GM19468 (cell line): Measurements from ENCODE around the gene KCNIP4.
A peak's percentile ranks its signal among the peaks of the same experiment; 100 is the strongest.

Experiments
- ATAC-seq: cut with Tn5 transposase; IDR thresholded peaks from one replicate; pipeline ENCODE4 v1.9.1; 2021; ENCODE audit warnings: mild to moderate bottlenecking, moderate library complexity, moderate number of reproducible peaks; ENCODE audit not compliant: unreplicated experiment; ENCODE audit errors: extremely low read depth

KCNIP4 gene

DNA sequence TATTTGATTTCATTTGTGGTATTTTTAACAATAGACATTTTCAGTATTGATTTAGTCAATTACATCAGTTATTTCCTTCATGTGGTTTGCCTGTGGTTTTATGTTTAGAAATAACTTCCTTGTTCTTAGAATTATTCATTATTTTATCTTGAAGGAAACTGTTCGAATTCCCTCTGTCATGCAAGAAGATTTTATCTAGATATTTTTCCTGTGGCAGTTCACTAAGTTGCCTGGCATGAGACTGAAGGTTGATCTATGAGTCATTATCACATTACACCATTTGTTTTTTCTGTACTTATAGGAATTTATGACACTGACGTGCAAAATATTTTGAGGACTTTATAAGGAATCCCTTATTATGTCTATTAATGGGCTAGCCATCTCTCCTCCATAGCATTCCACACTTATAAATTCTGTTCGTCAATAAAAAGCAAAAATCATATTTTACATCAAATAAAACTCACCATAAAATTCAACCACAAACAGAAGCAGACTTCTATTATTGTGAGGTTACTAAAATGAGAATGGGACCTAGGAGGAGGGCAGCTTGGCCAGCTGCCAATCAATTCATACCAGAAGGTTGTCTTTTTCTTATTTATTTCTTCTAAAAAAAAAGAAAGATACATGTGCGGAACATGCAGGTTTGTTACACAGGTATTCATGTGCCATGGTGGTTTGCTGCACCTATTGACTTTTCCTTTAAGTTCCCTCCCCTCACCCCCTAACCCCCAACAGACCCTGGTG, 179.0 kb downstream of the KCNIP4 start:
- no peak for ATAC-seq

DNA sequence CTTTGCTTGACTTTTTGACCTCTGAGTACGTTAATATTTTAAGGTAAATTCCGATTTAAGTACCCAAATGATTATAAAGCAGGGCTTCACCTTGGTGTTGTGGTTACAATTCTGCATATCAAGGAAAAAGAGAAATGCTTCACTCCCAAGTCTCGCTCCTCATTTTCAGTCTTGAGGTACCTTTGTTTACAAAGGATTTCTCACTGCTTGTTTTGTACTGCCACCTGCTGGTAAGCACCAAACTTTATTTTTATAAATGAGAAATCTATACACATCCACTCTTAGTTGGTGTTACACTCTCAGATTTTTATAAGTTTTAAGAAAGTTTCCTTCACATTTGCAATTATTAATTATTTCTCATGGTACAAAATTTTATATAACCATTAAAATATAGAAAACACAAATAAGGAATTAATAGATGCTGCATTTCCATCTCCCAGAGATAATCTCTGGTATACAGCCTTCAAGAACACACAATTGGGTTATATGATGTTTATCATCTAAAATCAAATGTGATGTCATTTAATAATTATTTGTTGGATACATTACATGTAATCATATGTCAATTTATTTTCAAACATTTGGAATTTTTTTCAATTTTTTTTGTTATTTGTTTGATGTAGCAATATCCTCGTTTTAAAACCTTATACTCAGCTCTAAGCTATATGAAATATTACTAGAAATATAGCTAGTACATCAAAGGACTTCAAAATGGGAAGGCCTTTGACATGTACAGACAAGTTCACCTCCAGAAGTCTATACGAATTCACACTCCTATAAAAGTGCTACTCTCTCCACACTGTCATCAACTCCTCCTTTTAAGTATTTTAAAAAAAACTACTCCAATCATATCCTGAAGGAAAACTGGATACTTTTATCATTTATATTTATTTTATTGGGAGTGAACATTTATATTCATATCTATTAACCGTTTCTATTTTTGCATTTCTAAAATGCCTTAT, 179.9 kb downstream of the KCNIP4 start:
- no peak for ATAC-seq

DNA sequence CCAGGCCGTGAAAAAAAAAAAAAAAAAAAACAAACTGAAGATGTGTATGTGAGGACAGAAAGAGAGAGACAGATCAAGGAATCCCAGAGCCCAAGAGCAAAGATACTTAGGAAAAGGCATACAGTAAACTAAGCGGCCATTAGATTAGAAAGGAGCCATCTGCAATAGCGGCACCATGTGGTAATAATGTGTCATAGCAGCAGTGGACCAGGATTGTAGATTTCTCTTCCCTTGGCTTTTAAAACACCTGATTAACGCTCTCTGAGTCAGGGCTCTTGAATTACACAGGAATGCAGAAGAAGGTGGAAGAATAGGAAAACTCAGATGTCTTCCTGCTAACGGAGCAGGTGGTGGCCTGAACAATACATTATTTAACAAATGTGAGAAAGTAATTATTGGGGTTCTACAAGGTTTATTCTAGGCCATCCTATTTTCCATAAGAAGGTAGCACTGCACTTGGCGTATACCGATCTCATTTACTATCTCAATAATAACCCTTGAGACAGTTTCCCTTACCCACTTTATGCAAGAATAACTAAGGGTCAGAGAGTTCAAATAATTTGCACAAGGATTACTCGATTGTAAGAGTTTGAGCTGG, 182.7 kb downstream of the KCNIP4 start:
- ATAC-seq: peak; percentile 30

DNA sequence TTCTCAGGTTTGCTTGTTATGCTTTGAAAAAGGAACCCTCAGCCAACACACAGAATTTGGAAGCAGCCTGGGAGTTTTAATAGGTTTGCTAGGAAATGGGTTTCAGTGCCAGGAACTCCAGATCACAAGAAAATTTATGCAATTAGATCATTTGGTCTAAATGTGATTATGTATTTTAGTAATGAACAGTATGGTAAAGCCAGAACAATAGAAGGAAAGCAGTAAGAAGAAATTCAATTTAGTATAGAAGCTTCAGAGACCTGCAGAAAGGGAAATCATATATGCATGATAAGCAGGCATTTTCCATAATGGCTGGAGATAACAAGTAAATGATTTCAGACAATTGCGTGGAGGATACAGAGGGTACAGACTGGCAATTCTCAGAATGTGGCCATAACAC, 184.7 kb downstream of the KCNIP4 start:
- ATAC-seq: no peak

DNA sequence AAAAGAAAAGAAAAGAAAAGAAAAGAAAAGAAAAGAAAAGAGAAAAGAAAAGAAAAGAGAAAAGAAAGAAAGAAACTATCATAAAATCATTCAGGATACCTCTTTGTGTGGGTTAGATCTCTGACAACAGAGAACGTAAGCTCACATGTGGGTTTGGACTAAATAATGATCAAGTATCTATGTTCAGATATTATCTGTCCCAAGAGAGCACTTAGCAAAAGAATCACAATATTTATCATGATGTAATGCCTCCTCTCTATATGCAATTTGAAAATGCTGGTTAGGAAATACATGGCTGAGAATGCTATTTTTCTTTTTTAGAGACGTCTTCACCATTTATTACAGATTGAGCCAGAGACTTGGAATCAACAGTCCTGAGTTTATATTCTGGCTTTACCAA, 191.3 kb downstream of the KCNIP4 start:
- ATAC-seq: no peak

DNA sequence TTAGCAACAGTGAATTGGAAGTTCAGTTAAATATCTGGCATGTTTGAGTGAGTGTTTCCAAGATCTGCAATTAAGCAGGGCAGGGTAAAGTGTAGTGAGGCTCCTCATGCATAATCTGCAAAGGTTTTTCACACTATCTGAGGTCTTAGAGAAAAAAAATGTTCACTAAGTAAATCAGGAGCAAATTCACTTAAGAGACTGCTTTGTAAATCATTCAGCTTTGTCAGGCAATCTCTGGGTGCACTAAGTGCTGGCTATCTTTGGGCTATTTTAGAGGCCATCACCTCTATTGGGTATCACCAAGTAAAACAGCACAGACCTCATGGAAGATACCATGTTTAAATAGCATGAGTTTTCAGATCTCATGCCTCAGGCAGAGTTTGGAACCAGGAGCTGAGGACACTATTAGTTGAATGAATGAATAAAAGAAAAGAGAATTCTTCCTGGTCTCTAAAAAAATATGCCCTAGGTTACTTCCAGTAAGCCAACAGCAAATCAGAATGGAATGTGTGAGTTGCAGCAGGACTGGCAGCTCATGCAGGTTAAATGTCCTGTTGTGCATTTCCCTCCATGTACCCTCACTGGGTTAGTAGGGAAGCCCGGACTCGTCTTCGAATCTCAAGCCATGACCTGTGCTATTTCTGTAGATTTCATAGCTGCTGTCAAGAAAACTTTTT, 195.3 kb downstream of the KCNIP4 start:
- no peak for ATAC-seq

DNA sequence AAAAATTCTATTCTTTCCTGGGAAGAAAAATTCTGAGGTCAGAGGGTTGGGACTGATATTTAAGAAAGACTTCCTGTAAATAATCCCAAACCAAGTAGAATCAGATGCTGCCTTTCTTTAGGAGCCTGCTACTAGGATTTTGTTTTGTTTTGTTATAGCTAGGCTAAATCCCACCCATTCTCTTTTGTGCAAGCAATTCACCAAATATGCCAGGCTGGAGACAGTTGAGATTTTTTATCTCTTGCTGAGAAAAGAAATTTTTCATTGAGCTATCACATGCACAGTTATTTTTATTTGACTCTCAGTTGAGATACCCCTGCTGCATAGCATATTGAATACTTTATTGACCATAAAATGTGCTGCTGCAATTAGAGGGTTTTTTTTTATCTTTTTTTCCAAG, 196.0 kb downstream of the KCNIP4 start:
- no peak for ATAC-seq

DNA sequence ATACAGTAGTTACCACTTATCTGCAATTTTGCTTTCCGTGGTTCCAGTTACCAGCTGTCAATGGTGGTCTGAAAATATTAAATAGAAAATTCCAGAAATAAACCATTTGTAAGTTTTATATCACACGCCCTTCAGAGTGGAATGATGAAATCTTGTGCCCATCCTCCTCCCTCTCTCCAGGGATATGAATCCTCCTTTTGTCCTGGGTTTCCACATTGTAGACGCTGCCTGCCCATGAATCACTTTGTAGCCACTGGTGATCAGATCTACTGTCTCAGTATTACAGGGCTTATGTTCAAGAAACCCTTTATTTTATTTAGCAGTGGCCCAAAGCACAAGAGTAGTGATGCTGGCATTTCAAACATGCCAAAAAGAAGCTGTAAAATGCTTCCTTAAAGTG, 198.6 kb downstream of the KCNIP4 start:
- ATAC-seq: no peak

DNA sequence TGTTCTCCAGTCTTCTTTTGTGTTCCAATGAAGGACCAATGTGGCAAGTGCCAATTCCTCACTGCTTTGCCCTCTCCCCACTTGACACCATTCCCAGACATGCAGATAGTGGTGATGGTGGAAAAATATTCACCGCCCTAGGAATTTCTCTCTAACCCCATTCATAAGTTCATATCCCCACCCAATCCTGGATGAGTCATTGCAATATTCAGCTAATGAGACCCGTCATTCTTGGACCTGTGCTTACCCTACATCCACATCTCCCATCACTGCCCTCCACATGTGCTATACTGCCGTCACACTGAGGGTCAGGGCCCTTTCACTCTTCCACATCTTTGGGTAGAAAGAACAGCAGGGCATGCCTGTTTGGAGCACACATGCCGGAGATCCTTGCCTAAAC, 199.2 kb downstream of the KCNIP4 start:
- no peak for ATAC-seq

DNA sequence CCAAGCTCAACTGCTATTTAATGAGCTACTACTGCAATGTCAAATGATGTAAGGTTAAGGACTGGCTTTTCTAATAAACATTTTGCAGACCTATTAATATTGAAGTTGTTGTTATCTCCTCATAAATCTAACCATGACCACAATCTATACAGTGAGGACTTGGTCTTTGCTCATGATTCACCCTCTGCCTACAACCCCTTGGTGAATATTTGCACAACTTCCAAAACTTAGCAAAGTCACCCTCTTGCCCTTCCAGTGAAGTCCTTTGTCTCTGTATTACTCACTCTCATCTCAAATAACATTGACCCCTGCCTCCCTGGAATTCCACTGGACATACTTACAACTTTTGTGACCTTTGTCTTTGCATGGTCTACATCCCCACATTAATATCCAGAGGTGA, 204.5 kb downstream of the KCNIP4 start:
- ATAC-seq: no peak

DNA sequence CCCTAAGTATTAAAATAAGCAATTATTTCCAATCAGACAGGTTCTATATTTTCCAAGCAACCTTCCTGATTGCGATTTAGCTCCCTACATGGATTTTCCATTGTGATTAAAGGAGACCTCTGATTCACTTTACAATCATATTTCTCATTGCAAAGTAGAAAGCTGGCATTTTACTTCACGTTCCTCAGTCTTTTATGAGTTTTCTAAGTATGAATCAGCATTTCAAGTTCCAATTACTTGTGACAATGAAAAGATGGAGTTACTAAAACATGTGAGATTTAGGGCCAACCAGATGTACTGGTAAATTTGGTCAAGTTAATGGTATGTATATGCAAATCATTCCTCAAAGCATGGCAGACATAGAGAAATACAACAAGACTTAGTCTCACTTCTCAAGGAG, 206.2 kb downstream of the KCNIP4 start:
- no peak for ATAC-seq

DNA sequence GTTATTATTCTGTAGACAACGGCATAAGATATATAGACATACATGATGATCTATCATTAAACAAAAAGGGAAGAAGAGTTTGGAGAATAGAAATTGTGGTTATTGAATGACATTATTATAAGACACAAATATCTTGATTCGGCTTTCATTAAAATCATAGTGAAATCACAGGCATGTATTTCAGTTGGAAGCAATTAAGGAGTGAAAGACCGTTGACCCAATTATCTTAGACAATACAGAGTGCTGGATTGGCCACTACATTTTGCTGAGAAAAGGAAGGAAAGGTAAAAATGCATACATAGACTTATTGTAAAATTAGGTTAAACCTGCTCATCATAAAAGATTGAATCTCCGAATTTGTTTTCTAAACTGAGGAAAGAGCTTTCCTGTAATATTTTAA, 209.8 kb downstream of the KCNIP4 start:
- no peak for ATAC-seq

DNA sequence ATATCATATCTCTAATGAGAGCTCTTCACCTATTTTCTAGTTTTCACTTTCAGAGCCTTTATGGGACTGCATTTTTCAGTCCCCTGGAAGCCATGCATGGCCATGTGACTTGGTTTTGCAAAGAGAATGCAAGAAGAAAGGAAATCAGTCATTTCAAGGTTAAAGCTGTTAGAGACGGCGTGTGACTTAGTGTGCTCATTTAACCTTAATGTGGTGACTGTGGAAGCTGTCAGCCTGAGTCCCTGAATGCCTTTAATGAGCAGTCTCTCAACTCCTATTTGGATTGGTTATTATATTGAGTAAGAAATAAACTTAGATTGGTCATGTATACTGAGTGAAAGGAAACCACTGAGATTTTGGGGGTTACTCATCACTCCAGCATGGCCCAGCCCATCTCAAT, 212.7 kb downstream of the KCNIP4 start:
- ATAC-seq: no peak

DNA sequence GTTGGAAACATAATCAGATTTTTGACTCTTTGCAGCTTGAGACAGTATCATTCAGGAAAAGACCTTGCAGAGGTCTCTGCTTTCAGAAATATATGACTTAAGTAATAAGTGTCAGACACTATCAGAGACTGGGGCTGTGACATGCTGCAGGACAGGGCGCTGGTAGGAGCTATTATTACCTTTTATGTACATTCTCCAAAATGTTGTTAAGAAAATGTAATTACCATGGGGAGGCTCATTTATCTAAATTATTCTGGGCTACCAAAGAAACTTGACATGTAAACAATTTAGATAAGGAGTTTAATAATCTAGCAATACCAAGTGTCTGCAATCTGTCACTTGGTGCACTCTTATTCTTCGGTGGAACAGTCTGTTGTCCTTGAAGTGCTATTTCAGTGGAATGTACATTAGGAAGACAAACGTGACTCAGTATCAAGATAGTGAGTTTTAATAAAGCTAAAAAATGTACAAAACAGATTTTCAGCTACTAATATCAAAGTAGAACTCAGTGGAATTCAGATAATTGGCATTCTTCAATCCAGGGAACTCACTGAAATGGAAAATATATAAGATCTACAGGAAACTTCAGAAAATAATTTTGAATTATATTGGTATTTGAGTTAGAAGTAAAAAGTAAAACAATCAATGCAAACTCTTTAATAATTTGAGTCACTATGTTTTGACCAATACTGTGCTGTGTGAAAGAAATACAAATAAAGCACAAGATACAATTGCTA, 214.5 kb downstream of the KCNIP4 start:
- ATAC-seq: no peak

DNA sequence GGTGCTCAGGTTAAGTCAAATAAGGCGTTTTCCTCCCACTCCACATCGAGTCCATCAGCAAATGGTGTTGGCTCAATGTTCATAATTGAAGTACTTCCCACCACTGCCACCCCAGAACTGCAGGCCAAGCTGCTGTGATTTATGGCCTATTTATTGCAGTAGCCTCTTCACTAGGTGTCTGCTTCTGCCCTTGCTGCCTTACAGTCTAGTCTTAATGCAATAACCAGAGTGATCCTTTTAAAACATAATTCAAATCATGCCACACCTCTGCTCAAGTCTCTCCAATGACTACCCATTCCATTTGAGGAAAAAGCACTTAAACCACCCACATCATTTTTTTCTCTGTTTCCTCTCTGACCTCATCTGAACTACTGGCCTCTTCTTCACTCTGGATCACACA, 220.3 kb downstream of the KCNIP4 start:
- no peak for ATAC-seq

DNA sequence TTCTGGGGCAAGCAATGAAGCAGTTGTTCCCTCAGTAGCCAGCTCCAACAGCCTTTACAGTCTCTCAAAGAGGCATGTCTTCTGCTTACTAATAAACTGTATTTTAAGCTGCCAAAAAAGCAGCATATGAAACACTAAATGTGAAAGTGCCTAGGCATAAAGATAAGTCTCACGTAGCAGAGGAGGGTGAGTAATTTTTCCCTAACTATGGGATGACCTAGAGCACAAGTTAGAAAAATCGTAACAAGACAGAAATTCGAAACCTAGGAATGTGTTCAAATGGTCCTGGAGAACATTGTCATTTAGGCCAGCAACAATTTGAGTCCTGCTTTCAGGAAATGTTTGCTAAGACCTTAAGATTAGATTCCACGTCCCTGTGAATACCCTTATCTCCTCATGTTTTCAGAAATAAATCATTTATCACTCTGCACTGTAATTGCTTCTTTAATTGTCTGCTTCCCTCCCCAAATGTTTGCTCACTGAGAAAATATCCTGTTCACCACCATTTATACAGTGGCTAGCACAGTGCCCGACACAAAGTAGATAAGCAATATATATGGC, 222.2 kb downstream of the KCNIP4 start:
- no peak for ATAC-seq

DNA sequence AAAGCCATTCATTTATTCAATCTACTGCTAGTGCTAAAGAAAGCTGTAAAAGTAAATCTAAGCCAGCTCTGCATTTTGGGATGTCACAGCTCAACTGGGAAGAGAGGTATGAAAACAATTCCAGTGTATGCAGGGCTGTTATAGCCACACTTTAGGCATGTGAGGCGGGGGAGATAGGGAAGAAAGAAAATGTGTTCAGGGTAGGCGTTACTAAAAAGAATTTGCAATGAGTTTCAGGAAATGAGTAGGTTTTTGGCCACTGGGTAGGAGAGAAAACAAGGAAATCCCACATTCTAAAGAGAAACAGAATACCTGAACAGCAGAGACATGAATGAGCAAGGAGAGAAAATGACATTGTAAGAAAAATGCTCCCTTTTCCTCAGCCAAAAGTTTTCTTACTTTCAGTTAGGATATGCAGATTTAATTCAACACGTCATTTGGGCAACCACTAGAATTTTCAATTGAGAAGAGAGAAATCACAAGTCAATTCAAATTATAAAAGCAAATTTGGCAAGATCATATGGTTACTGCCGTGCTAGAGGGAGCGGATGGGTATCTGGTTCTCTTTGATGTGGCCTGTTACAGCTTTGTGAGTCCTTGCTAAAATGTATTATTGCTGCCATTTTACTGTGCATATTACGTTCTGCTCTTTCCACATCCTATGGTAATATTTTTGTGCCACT, 226.3 kb downstream of the KCNIP4 start:
- ATAC-seq: no peak

DNA sequence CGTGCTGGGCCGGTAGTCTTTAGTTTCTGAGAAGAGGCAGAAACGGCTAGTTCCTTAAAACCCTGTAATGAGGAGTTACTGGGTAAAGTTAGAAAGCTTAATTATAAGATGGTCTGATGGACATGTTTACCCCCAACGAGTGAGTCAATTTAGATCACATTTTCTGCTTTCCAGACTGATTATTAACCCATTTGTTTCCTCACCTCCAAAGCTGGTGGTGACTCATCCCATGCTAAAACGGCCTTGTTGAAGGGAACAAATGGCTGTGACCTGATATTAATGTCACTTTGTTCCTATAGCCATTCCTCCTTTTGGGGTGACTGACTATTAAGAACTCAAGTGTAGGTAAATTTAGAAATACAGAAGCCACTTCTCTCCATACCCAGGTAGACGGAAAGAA, 232.0 kb downstream of the KCNIP4 start:
- ATAC-seq: no peak
